ENCODE results near the gene PROKR1.
"Not testable (repeated sequence)": the region's sequence is repeated elsewhere in the genome, so short reads cannot be mapped to it uniquely, and the experiment has no call there.

PROKR1 gene

DNA sequence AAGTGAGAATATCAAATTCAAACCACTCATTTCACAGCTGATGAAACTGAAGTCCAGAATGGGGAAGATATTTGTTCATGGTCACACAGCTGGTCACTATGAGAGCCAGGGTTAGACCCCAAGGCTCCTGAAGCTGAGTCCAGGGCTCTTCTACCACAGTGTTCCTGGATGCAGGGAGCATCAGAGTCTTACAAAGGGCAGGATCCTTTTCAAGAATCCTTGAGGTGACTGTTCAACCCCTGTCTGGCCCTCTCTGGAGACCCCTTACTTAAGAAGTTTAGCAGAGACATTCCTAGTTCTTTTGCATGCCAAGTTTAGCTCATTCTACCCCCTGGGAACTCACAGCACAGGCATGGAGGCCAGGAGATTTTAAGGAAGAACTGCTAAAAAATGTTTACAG, 15.7 kb downstream of the PROKR1 start:
- DNase-seq = no peak

DNA sequence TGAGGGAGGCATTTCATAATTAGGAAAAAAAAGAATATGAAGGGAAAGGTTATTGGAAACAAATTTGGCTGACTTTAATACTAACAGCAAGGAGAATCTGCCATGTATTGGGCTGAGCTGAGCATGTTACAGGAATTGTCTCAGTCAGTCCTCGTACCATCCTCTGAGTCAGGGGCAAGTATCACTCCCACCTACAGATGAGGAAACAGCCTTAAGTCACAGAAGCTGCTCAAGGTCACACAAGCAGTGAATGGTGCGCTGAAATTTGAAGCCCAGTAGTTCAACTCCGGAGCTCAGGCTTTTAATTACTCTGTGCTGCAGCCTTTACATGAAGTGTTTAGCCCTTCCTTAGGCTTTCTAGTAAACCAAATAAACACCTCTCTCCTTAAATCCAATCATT, 17.3 kb downstream of the PROKR1 start:
- no peak for DNase-seq

DNA sequence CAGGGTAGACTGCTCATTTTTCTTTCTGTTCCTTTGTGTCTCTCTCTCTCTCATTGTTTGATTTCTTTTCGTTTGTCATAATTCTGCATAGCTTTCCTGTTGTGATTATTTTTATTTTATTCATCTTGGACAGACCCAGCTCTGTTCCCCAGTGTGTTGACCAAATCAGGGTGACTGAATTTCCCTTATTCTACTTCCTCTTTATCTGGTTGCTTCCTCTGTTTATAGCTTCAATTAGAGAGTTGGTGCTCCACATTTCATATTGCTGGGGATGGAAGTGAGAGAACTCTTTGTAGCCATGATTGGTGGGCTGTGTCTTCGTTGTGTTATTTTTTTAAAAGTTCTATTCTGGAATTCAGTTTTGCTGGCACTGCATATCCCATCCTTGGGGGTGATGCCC, 19.1 kb downstream of the PROKR1 start:
- no peak for DNase-seq

DNA sequence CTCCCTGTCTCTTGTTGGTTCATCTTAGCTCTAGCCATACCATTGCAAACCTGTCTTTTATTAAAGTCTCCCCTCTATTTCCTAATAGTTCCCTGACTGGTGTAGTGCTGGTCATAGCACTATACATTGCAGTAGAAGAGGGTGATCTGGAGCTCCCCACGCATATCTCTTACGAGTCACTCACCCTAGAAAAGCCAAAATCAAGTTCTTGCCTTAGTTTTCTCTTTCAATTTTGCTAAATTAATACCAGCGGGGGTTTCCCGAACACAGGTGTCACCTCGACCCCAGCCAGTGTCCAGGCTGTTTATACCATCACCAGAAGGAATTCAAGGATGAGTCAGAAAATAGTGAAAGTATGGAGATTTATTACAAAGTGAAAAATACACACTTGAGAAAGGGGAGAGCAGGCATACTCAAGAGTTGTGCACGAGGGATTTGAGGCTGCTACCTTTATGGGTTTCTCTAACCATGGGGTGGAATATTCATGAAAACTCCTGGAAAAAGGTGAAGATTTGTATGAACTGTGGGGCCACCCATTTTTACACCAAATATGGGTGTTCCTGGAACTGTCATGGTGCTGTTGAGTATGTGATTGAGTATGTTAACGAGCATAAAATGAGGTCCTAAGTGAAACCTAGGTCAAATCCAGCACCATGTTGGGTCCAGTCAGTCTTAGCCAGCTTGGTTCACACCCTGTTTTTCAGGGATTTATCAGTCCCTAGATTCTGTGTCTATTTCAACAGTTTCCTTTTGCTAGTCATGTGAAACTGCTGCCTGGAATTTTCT, 20.2 kb downstream of the PROKR1 start:
- DNase-seq = no peak

DNA sequence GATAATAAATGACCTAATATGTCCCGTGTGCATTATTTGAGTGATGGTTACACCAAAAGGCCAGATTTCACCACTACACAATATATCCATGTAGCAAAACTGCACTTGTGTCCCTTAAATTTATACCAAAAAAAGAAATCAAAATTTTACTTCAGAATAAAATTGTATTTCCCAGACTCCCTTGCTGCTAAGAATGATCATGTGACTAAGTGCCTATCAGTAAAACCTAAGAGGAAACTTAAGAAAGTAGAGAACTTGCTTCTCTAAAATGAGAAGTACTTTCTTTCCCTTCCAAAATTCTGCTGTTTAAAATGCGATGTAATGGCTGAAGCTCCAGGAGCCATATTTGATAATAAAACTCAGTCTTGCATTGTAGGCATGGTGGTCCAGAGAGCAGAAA, 24.0 kb downstream of the PROKR1 start:
- no peak for DNase-seq

DNA sequence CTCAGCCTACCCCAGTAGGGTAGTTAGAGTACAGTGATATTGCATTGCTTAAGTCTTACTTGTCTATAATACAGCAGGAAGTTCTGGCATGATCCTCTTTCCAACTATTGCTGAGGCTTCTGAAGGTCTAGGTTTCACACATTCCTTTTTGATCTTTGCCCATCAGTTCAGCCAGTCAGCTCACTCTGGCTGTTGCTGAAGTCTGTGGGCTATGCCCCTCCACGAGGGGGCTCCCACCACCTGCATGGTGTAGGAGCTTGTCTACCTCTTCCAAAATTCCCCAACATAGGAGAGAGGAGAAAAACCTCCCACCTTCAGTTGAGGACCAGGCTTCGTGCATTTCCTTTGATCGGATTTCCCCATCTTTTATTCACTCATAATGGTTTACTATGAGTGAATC, 26.3 kb downstream of the PROKR1 start:
- DNase-seq = no peak

DNA sequence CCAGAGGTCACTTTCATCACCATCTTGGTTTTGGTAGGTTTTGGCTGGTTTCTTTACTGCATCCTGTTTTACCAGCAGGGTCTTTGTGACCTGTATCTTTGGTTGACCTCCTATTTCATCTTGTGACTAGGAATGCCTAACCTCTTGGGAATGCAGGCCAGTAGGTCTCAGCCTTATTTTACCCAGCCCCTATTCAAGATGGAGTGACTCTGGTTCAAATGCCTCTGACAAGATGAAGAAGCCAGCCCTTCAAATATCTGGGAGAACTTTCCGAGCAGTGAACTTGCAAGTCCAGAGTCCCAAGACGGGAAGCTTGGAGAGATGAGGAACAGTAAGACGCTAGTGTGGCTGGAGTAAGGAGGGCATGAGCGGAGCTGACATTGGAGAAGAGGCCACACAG, 28.6 kb downstream of the PROKR1 start:
- DNase-seq = no peak

DNA sequence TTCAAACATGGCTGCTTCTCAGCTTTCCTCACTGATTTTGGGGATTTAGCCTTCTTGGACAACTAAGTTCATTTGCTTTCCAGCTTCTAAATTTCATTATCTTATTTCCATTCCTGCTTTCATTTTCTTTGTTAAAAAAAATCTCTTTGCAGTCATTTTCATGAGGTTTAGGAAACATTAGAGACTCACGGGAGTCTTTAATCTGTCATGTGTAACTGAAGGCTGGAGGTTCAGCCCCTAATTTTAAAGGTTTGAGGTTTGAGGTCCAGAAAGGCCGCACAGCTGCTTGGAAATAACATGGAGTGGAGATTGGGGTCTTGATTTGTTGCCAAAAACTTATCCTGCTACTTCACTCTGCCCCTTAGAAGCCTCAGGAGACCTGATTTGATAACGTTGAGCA, 30.3 kb downstream of the PROKR1 start:
- DNase-seq = no peak

DNA sequence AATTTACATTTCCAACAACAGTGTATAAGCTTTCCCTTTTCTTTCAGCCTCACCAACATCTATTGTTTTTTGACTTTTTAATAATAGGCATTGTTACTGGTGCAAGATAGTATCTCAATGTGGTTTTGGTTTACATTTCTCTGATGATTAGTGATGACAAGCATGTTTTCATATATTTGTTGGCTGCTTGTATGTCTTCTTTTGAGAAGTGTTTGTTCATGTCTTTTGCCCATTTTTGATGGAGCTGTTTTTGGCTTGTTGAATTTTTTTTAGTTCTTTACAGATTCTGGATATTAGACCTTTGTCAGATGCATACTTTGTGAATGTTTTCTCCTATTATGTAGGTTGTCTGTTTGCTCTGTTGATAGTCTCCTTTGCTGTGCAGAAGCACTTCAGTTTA, 32.1 kb downstream of the PROKR1 start:
- no peak for DNase-seq

DNA sequence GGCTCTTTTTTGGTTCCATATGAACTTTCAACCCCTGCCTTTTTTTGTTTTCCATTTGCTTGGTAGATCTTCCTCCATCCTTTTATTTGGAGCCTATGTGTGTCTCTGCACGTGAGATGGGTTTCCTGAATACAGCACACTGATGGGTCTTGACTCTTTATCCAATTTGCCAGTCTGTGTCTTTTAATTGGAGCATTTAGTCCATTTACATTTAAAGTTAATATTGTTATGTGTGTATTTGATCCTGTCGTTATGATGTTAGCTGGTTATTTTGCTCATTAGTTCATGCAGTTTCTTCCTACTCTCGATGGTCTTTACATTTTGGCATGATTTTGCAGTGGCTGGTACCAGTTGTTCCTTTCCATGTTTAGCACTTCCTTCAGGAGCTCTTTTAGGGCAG, 34.5 kb downstream of the PROKR1 start:
- not testable (repeated sequence) for DNase-seq

DNA sequence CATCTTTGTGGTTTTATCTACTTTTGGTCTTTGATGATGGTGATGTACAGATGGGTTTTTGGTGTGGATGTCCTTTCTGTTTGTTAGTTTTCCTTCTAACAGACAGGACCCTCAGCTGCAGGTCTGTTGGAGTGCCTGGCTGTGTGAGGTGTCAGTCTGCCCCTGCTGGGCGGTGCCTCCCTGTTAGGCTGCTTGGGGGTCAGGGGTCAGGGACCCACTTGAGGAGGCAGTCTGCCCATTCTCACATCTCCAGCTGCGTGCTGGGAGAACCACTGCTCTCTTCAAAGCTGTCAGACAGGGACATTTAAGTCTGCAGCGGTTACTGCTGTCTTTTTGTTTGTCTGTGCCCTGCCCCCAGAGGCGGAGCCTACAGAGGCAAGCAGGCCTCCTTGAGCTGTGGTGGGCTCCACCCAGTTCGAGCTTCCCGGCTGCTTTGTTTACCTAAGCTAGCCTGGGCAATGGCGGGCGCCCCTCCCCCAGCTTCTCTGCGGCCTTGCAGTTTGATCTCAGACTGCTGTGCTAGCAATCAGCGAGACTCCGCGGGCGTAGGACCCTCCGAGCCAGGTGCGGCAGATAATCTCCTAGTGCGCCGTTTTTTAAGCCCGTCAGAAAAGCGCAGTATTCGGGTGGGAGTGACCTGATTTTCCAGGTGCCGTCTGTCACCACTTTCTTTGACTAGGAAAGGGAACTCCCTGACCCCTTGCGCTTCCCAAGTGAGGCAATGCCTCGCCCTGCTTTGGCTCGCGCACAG, 36.0 kb downstream of the PROKR1 start:
- DNase-seq = not testable (repeated sequence)

DNA sequence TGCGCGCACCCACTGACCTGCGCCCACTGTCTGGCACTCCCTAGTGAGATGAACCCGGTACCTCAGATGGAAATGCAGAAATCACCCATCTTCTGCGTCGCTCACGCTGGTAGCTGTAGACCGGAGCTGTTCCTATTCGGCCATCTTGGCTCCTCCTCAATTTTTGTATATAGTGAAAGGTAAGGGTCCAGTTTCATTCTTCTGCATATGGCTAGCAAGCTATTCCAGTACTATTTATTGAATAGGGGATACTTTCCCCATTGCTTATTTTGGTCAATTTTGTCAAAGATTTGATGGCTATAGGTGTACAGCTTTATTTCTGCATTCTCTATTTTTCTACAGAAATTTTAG, 36.5 kb downstream of the PROKR1 start:
- DNase-seq = not testable (repeated sequence)

DNA sequence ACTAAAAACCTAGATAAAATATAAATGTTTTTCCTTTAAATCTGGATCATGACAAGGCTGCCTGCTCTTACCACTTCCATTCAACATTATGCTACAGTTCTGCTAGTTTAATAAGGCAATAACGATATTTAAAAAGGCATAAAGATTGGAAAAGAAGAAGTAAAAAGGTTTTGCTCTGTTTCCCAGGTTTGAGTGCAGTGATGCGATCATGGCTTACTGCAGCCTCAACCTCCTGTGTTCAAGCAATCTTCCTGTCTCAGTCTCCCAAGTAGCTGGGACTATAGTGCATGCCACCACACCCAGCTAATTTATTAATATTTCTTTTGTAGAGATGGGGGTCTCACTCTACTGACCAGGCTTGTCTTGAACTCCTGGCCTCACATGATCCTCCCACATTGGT, 40.8 kb downstream of the PROKR1 start:
- no peak for DNase-seq

DNA sequence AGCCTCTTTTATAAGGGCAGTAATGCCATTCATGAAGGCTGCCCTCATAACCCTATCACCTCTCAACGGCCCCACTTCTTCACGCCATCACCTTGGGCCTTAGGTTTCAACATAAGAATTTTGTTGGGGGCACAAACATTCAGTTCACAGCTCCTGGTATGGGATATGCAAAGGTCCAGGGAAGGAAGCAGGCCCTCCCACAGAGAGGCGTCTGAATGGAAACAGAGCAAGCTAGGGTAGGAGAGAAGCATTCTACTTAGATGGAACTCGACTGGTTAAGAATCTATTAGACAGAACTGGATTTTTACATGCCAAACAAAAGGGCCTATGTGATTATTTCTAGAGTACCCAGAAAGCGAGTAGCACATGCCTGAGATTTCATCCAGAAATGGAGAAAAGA, 42.8 kb downstream of the PROKR1 start:
- DNase-seq = no peak

DNA sequence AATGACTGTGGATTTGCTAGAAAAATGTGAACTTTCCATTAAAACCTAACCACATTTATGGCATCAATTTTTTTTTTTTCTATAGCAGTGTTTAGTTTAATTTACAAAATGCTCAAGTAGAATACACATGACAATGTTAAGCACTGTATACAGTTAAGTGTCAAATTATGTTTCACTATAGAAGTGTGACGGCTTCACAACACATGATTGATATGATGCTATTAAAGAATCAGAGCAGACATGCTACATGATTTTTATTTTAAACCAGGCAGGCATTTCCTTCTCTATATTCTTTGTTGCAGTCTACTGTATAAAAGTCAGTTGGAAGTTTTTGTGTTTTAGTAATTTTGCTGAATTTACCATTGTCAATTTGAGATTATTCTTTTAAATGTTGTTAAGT, 43.6 kb downstream of the PROKR1 start:
- no peak for DNase-seq

DNA sequence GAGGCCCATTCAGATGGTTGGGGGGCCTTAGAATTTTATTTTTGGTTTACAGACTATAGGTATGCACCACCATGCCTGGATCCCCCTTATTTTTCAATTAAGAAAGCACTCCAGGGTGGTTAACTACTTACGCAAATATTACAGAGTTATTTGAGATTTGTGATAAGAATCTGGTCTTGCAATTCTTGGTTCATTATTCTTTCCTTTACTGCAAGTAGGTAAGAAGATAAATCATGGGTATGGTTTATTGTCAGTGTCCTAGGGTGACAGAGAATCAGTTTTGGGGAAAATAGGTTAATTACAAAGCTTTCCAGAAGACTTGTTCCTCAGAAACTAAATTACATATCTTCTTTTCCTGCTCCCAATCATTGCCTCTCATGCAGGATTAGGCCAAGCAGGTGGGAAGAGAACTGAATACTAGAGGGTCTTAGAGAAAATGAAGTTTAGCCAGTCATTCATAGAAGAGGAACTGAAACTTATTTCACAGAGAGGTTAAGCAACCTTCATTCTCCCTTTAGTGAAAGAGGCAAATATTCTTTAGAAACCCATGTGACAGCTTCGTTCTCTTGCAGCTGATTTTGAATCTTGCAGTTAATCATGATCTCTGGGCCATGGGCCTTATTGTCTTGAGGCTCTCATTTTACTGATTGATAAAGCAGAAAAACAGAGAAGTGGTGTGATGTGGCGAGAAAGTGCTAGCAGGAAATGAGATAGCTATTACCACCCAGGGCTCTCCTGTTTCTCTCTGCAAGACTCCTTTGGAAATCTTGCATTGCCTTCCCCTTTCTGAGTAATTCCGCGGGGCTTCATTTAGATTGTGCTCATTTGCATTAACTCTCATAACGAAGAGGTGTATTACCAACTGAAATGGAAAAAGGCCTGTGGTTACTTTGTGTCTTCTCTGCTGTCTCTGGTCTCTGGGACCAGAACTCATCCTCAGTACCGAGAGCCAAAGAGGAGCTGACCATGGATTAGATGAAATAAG, 46.5 kb downstream of the PROKR1 start:
- DNase-seq = no peak

DNA sequence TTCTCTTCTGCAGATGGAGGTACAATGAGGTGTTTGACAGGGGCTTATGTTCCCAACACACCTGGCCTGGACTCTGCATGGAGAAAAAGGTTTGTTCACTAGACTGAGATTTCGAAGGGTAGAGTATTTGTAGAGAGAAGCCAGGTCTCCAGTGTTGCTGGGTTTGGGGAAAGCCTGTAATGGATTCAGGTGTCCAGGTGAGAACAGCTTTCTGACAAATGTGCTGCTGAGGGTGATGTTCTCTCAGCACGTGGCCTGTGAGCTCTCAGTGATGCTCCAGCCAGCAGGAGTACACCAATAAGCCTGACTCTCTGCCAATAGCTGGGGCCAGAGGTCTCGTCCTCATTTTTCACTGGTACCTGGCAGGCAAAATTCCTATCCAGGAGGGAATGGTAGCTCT, 47.5 kb downstream of the PROKR1 start:
- no peak for DNase-seq

DNA sequence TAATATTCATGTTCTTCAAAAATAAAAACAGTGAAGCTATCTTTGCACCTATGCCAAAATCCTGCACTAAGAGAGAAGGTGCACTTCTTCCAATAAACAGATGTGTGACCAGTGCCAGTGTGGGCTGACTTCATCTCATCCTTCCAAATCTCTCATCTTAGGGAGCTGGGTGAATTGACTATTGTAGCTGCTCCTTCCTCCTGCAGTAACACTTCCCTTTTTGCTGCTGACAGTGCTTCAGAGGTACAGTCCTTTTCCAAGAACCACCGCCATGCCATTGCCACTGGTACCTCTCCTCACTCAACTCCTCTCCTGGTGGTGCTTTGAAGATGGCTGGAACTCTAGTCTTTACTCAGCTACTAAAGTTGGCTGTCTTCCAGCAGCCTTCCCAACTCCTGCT, 49.1 kb downstream of the PROKR1 start:
- DNase-seq = no peak

DNA sequence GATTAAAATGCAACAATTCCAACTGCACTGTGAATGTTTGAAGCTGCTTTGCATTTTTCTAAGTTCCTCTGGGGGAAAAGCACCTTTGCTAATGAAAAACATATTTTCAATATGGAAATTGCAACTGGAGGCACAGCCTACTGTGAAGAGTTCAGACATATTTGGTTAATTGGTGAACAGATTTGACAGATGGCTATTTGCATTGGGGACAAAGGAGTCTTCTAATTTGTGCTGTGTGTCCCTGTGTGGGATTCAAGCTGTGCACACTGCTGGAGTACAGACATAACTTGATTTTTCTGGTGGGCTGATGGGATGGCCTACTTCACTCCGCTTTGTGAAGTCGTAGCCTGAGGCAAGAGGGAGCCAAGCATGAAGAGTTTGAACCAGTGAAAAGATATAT, 50.6 kb downstream of the PROKR1 start:
- no peak for DNase-seq

DNA sequence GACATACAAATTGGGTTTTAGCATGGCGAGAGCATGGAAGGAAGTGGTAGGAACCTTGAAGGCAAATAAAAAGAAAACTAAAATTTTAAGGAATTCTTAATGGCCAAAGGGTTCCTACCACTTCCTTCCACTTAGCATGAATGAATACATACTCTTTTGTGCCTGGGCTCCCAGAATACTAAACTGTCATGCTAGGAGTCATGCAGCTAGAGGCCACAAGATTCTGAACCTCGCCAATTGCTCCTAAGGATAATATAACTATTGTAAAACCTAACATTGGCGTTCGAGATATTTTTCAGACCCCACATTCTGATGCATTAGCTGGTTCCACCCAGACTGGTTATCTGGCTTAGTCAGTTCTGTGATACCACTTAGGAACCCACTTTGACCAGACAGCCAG, 52.6 kb downstream of the PROKR1 start:
- no peak for DNase-seq

DNA sequence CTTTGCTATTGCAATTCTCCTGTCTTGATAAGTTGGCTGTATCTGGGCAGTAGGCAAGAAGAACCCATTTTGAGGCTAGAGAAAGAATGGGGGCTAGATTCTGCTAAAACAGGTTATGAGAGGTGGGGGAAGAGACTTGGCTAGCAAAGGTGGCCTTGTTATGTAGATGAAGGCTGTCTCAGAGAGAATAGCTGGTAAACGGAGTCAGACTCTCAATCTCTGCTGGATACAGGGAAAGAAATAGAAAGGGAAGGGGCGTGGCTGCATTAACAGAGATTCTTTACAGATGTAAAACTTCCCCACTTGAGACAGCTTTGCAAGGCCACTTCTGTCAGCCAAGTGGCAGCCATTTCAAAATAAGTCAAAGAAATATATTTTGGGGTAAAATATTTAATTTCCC, 53.2 kb downstream of the PROKR1 start:
- DNase-seq = no peak

DNA sequence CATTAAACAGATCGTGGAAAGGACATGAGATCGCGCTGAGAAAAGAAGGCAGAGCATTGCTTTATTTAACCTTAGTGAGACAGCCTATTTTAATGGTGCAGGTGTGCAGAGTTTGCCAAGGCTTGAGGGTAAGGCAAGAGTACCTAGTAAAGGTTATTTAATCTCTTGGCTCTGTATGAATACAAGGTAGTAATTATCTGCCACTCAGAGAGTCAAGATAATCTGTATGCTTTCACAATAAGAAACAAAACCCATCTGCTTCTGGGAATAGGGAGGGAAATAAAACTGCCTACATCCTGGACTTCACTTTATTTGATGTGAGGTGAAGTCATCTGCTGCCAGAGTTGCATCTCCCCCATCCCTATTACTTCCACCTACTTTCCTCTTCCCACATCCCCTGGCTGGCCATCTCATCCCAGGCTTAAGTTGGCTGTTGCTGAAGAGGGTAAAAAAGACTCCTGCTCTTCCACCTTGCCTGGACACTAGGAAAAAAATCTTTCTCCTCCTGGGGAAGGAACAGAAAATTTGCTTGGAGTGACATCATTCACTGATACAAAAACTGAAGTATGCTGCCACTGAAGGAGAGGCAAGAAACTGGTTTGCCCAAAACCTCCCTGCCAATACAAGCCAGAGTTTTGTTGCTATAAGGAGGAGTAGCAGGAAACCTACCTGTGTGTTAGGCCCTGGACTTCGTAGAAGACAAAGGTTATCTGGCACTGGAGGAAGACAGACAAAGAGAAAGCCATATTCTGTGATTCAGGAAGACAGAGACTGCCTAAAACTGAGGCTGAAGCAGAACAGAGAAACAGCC, 55.4 kb downstream of the PROKR1 start:
- DNase-seq = peak; percentile 91

DNA sequence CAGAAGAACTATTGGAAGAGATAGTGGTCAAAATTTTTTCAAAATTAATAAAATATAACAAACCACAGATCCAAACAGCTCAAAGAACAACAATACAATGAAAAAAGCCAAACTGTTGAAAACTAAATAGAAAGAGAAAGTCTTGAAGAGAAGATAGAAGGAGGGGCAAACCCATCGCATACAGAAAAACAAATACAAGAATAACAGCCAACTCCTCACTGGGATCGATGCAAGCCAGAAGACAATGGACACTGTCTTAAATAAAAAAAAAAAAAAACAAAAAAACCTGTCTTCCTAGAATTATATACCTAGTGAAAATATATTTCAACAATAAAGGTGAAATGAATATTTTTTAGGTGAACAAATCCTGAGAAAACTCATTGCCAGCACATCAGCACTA, 57.2 kb downstream of the PROKR1 start:
- DNase-seq = no peak
